Endometrial microvascular endothelial cells (primary cell): Measurements from ENCODE around the gene MYOCD. TPM values are rescaled to one million over a fixed set of nuclear protein-coding genes. Genes with fewer than 3 reads are reported as not detected.
"Not testable (repeated sequence)": the region's sequence is repeated elsewhere in the genome, so short reads cannot be mapped to it uniquely, and the experiment has no call there.

Experiments used
- in situ Hi-C: cut with HindIII; loops from 2 replicates; pipeline ENCODE4 v1.10.0; 2017; ENCODE audit warnings: low sequenced_read_pairs, low pct_unique_long_range_greater_than_20kb; ENCODE audit errors: inconsistent ontology term
- total RNA-seq: library from RNA; depleted of rRNA; stranded (reverse); fragments of >200 nt; gene quantifications from one replicate; pipeline ENCODE4 v1.2.3, GENCODE V29; 2015; ENCODE audit errors: inconsistent ontology term

Gene MYOCD
- total RNA-seq, result 0.19 TPM

- in situ Hi-C loops, result no loop called here
Observed at GRCh38 chr17:12665263-12666210, at the start of gene MYOCD. TSS of gene MYOCD (plus strand) at chr17:12665890. CDS start at chr17:12666189, 299 bp downstream.

DNA sequence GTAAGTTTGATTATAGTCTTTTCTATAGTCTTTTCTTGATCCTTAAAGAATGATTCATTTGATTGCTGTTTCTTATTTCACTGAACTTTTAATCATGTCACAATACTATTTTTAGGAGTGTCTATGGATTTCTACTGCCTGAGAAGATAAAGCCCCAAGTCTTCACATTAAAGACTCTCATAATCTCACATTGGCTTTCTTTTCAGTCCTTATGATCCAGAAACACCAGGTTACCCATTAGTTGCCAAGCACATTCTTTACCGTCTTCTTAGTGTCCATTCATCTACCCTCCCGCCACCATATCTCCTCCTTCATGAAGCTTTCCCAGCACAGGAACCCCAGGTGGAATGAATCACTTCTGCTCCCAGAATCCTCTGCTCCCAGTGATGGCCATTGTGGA, 49.5 kb upstream of the MYOCD start:
- in situ Hi-C loops, result loop anchor here (10.0 kb wide), 1 partner anchor 81 kb away; no protein-coding TSS in a partner anchor

DNA sequence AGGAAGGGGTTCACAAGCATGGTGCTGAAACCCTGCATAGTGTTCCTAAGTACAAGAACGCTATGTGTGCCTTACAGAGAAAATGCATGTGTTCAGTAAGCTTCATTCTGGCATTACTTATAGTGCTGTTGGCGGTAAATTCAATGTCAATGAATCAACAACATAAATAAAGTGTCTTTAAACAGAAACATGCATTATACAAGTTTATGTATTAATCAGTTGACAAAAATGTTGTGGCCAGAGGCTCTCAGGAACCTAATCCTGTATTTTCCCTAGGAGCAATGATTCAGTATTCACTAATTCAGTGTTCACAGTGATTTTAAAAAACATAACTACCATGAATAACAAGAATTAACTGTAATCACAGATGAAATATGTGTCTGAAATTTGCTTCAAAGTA, 47.1 kb upstream of the MYOCD start:
- in situ Hi-C loops, result loop anchor here (10.0 kb wide), 1 partner anchor 84 kb away; no protein-coding TSS in a partner anchor

DNA sequence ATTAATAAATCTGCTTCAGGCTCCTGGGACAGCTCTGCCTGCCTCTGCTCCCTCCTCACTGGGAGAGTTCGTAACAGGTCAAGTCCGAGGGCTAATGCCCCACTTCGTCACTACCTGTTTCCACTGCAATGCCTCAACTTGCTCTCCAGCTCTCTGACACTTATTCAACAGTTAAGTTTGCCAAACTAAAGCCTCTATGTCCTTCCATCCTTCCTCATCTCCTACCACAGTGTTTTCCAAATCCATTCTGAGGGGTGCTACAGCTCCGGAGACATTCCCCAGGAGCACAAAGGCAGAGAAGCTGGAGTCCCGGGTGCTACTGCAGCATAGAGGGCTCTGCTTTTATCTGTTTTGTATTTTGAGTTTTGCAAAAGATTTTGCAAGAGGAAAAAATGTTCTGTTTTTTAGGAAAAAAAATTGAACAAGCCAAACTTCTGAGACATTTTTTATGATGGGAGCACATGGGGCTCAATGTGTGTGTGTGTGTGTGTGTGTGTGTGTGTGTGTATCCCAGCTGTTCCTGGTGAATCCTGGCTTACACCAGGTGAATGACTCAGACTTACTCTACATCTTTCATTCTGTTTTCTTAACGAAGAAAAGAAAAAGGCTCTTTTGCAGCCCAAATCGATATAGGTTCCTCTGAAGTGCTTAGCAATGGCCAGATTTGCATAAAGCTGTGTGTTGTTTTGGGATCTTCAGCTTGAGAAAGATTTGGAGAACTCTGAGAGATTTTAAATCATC, 46.1 kb upstream of the MYOCD start:
- in situ Hi-C loops, result loop anchor here (10.0 kb wide), 1 partner anchor 85 kb away; no protein-coding TSS in a partner anchor

GRCh38 chr17:12620200-12620720, 45.4 kb upstream of the MYOCD start:
- in situ Hi-C loops, result no loop called here

DNA sequence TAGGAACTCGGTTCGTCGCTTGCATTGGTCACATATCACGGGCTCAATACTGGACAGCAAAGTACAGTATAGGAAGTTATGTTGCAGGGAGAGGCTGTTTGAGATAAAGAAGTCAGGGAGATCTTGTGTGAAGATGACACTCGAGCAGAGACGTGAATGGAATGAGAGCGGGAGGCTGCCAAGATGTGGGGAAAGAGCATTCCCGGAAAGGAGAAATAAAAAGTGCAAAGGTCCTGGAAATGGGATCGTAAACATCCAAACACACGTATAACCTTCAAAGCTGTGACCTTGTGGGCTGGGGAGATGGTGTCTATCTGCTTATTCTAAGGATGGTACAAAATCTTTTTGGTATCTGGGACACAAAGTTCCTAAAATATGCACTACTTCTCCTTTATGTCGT, 43.0 kb upstream of the MYOCD start:
- in situ Hi-C loops, result no loop called here

DNA sequence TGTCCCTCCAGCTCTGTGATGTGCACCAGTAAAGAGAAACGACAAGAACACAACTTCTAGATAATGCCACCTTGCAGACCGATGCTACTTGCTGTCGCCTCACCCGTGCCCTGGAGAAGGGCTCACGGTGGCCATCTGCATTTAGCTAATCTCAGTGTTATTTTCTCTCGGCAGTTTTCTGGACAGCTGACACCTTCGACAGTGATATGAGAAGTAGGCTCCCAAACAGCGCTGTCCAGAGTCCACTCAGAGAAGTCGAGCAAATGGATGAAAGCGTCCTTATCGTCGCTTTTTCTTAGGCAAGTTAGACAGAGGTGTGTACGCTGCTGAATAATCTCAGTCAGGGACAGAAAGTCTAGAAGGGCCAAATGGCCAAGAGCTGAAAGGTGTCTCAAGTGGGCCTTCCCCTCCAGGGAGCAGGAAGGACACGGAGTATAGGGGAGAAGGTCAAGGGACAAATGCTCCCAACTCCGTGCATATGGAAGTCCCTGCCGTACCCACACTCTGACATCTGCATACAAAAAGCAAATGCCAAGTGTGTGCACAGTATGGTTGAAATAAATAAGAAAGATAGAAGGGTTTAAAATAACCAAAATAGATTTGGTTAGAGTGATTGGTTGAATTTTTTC, 42.4 kb upstream of the MYOCD start:
- in situ Hi-C loops, result no loop called here

- in situ Hi-C loops, result no loop called here
Observed at GRCh38 chr17:12624211-12624610, 41.5 kb upstream of the MYOCD start.

DNA sequence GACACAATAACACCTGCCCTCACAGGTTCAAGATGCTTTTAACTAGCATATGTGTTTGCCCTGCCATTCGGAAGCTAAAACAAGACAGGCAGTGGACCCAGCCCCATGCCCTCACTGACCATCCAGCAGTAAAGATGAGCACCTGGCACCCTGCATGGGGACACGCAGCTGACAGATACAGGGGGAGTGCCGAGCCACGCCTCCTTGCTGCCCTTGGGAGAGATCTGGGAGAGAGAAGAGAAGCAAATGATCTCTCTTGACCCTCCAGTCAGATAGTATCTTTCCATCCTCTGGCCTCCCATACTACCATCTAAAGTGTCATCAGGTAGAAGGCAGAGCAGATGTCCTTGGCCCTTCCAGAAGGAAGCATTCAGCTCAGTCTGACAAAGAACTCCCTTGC, 40.6 kb upstream of the MYOCD start:
- in situ Hi-C loops, result no loop called here

DNA sequence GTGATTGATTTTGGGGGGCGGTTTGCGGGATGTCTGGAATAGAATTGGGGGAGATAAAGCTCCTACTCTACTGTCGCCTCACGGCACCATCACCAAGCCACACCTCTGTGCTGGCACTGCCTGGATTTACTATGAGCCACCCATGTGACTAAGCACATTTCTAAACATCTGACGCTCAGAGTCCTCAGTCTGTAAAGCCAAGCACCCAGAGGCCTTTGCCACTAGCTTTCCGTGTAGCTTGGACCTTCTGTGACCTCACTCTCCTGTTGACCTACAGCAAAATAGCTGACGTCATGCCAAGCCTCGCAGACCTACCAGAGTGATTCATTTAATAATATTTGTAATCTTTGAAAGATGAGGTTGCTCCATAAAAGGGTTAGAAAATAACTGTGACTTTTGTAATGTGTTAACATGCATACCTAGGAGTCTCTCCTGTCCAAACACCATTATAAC, 38.5 kb upstream of the MYOCD start:
- in situ Hi-C loops, result no loop called here

DNA sequence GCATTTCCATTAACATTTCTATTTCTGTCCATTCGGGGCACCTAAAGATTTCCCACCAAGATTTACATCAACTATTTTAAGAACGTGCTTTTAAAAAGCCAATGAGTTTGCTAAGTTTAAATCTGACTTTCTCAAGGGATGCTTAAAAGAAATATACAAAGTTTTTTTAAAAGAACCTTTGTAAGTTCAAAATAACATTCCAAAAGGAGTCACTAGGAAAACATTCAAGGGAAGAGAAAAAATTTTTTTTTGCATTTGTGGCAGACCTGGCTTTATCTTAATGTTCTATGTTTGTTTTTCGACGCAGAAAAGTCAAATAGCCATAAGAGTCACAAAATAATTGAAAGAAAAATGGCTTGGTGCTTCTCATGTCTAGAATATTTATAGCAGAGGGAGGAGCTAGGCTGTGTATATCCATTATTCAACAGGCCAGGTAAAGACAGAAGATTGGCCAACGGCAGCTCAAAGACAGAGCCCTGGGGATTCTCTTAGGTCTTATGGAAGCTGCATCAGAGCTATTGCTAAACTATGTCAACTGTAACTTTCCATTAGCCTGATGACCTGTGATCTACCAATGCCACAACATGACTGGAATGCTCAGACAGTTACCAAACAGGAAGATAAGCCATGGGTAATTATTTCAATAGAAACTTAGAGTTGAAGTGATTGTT, 37.8 kb upstream of the MYOCD start:
- in situ Hi-C loops, result no loop called here

- in situ Hi-C loops, result no loop called here
Observed at GRCh38 chr17:12631076-12631475, 34.6 kb upstream of the MYOCD start.

DNA sequence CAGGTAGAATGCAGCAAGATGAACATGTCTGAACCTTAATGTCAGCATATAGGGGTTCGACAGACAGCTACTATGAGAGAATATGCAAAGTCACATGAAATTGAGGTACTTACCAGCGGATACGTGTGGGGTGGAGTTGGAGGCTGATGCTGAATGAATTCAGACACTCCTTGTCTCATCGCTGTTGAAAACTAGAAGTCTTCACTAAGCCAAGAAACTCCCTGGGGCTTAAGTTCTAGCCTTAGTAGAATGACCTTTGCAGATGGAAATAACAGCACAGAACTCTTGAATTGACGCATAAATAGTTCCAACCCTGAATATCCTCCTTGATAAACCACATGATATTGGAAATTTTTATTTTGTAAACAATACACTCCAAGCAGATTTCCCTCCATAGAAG, 32.9 kb upstream of the MYOCD start:
- in situ Hi-C loops, result no loop called here

- in situ Hi-C loops, result no loop called here
Observed at GRCh38 chr17:12634789-12635414, 30.8 kb upstream of the MYOCD start.

- in situ Hi-C loops, result not testable (repeated sequence)
Observed at GRCh38 chr17:12635996-12636395, 29.7 kb upstream of the MYOCD start.

DNA sequence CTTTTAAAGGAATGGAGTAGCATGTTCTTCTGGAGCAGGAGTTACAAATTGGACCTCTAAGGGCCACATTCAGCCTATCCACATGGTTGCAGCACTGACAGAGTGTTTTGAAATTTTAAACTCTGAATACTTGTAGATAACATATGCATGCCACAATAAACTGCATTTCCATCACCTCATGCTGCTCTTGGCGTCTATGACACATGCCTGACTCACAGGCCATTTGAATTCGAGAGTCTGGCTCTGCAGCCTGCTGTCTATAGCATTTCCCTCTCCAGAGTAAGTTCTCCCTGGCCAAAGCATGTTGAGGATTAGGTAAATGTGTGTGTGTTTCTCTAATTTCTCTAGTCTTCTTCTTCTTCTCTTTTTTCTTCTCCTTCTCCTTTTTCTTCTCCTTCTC, 28.7 kb upstream of the MYOCD start:
- in situ Hi-C loops, result no loop called here

DNA sequence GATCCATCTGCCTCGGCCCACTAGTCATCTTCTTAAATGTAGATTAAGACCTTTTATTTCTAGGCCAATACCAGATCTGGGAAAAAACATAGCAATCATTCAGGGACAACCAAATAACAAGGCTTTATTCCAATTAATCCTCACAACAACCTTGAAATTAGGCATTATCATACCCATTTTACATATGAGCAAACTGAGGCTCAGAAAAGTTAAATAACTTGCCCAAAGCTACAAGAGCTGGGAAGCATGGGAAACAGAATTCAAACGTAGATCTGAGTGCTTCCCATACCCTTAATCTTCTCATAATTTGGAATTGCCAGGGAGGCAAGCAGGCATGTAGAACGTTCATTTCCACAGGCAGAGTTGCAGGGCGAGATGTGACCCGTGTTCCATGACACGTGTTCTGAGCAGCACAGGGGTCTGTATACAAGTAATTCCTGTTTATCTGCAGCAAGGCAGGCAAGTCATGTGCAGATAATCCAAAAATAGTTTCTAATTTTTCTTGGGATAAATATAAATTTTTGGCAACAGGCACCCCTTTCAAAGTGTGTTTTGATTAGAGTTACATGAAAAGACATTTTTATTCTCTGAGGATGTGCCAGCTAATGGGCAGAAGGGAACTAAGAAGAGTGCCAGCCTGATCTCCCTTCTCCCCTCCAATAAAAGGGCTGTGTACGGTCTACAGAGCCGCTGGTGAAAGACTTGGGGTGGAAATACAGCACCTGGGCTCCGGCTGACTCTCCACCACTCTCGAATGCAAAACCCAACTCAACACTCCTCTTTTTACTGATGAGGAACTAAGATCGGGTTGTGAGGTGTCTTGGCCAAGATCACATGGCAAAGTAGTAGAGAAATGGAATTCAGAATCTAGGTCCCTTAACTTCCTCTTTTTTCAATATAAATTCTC, 27.7 kb upstream of the MYOCD start:
- in situ Hi-C loops, result no loop called here
